GDM1 (cell line): ENCODE measurements around the gene PLA2G4D.

ENCODE experiments used
- DNase-seq: peaks from one replicate; lab custom pipeline; 2025; lab: John Stamatoyannopoulos, UW

PLA2G4D gene

DNA sequence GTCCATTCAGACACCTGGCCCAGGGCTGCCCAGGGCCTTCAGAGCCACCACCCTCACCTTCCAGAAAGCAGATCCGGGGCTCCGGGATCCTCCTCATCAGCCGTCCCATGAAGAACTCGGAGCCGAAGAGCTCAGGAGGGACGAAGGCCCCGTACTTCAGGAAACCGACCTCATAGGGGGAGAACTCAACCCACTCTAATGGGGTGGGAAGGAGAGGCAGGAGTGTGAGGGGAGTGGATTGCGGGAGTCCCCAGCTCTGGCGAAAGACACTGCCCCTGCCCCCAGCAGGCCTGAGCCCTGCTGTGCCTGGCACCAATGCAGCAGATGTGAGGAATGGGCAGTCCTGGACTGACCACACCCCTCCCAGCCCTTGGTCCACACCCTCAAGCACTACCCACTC, 22.6 kb downstream of the PLA2G4D start:
- DNase-seq, result no peak

DNA sequence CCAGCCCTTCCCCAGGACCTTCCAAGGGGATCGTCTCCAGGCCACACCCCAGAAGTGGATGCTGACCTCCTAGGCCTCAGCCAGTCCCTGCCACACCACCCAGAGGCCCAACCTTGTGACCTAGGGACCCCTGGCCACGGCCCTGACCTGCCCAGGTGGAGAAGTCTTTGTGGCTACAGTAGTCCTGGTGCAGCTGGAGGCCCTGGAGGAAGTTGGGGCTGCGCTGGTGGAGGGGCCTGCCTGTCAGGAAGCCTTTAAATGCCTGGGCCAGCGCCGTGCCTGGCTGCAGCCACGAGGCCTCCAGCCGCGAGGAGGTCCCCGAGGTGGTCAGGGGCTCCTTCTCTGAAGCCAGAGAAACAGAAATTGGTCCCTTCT, 23.4 kb downstream of the PLA2G4D start:
- DNase-seq, result no peak

- DNase-seq, result no peak
Measured at GRCh38 chr15:42070279-42070975, 23.9 kb downstream of the PLA2G4D start.

DNA sequence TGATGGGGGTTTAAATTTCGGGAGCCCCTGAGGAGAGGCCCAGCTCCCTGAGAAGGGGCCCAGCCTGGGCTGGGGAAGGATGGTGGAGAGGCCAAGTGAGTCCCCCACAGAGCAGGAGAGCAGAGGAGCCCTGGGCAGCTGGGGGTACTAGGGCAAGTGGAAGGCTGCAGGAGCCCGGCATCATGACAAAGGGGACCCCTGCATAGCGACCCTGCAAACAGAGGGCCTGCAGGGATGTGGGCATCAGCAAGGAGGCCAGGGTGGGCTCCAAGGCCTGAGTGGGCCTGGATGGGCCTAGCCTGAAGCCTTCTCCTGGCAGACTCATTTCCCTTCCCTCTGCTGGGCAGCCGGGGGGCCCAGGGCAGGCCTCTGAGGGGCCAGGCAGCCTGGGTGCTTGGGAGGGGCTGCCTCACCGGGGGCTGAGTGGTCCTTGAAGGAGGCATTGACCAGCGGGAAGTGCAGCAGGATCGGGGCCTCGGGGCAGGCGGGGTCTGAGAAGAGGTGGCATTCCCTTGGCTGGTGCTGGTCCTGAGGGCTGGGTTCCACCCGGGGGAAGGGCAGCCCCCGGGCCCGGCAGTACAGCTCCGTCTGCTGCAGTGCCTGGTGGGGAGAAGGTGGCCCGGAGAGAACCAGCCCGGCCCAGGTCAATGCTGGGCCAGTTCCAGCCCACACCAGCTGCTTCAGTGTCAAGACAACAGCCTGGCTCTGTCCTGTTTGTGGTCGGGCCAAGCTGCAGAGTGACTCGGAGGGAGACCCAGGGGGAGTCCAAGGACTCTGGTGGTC, 24.7 kb downstream of the PLA2G4D start:
- DNase-seq, result no peak

DNA sequence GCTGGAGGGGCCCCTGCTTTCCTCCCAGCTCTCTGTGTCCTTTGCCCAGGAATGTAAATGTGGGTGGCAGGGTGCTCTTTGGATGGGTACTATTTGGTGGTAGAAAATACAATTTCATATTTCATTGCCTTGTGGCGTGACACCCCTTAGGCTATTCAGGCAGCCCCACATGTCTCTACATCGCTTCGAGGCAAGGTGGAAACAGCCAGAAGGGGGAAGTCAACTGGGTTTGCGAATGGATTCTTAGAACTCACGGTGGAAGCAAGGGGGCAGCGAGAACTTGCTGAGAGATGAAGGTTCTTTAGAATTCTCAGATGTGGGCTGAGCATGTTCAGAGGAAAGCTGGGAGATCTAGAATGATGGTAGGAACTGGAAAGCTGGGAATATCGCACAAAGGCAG, 25.3 kb downstream of the PLA2G4D start:
- DNase-seq, result no peak

GRCh38 chr15:42068601-42069000, 25.8 kb downstream of the PLA2G4D start:
- DNase-seq, result no peak

GRCh38 chr15:42066764-42067415, 27.5 kb downstream of the PLA2G4D start:
- DNase-seq, result no peak

DNA sequence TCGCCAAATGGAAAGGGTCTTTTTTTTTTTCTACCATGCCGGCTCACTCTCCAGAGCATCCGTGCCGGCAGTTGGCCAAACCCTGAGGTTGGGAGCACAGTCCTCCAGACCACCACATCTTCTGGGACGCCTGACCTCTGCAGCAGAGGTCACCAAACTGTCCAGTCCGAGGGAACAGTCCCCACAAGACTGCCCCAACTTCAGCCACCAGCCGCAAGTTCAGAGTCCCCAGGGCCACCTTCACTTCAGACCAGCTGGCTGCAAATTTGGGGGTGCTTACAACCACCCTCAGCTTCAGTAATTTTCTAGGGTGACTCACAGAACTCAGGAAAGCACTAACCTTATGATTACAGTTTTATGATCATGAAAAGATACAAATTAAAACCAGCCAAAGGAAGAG, 28.9 kb downstream of the PLA2G4D start:
- DNase-seq, result no peak

- DNase-seq, result no peak
Measured at GRCh38 chr15:42065033-42065432, 29.3 kb downstream of the PLA2G4D start.

DNA sequence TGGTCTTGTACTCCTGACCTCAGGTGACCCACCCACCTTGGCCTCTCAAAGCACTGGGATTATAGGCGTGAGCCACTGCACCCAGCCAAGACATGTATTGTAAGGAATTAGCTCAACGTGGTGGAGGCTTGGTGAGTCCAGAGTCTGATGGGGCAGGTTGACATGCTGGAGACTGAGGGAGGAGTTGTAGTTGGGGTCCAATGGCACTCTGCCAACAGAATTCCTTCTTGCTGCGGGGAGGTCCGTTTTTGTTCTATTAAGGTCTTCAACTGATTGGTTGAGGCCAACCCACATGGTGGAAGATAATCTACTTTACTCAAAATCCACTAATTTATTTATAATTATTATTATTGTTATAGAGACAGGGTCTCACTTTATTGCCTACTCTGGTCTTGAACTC, 30.1 kb downstream of the PLA2G4D start:
- DNase-seq, result no peak

DNA sequence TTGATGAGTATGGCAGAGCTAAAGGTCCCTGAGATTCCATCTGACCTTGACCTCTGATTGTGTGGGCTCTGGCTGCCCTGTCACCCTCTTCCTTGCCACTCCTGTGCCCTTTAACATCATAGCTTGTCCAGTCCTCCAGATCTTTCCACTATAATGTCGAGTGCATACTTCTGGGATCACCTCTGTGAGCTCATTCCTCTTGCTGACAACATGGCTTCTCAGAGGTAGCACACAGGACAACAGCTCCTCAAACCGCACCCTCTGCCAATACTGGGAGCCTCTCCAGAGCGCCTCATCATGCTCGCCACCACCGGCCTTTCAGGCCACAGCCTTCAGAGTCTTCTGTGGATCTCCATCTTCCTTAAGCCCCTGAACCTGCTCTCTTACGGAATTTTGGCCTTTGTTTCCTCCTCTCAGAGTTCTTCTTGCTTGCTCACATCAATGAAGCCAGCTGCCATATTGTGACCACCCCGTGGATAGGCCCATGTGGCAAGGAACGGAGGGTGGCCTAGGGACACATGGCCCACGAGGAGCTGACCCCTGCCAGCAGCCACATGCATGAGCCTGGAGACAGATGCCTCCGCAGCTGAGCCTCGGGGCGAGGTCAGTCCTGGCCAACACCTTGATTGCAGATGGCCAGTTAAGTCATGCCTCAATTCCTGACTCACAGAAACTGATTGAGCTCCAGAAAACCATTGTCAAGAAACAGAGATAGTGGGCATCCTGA, 31.1 kb downstream of the PLA2G4D start:
- no peak for DNase-seq

GRCh38 chr15:42062284-42062806, 32.0 kb downstream of the PLA2G4D start:
- DNase-seq, result no peak

DNA sequence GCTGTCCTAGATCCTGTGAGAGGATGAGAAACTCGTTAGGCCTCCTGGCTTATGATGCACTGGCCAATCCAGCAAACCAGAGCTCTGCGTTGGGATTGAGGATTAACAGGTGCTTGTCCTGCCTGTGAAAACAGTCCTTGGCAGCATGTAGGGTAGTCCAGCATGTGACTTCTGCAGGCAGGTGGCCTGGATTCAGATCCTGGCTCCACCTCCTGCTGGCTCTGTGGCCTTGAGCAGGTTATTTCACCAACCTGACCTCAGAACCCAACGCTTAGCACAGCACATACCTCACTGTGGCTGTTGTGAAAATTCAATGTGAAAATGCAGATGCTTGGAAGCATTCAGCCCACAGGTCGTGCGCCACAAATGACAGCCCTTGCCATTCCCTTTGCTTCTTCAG, 33.6 kb downstream of the PLA2G4D start:
- no peak for DNase-seq

DNA sequence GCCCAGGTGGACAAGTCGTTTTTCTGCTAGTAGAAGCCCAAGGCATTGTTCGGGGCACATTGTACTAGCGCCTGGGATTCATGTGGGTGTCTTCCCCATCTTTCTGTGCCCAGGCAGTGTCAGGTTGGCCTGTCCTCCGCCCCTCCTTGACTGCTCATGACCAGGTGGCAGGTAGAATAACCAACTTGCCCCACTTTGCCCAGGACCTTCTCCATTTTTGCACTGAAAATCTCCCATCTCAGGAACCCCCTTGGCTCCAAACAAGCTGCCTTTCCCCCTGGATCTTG, 33.9 kb downstream of the PLA2G4D start:
- no peak for DNase-seq

- DNase-seq, result peak; percentile 13
Measured at GRCh38 chr15:42059661-42060476, 34.5 kb downstream of the PLA2G4D start.

- DNase-seq, result no peak
Measured at GRCh38 chr15:42058791-42059190, 35.6 kb downstream of the PLA2G4D start.

DNA sequence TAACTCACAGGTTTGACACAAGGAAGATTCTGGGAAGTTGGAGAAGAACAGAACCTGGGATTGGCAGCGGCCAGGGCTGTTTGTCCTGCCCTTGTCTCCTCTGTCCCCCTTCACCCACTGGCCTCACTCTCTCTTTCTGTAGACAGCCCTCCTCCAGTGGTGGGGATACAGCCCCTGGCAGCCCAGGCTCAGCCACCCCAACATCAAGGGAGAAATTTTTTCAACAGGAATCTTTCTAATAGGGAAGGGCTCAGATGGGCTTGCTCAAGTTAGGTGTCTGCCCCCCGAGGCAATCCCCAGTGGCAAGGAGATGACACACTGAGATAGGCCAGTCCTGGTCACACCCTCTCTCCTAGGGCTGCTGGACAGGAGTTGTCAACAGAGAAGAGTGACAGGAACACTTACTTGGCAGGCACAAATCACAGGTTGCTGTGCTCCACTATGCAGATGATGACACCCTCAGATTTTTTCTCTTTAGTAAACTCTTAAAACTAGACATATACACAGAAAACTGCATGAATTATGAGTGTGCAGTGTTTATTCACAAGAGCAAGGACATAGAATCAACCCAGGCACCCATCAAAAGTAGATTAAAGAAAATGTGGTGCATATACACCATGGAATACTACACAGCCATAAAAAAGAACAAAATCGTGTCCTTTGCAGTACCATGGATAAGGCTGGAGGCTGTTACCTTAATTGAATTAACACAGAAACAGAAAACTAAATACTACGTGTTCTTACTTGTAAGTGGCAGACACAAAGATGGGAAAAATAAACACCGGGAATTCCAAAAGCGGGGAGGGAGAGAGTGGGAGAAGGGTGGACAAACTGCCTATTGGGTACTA, 36.3 kb downstream of the PLA2G4D start:
- DNase-seq, result no peak

DNA sequence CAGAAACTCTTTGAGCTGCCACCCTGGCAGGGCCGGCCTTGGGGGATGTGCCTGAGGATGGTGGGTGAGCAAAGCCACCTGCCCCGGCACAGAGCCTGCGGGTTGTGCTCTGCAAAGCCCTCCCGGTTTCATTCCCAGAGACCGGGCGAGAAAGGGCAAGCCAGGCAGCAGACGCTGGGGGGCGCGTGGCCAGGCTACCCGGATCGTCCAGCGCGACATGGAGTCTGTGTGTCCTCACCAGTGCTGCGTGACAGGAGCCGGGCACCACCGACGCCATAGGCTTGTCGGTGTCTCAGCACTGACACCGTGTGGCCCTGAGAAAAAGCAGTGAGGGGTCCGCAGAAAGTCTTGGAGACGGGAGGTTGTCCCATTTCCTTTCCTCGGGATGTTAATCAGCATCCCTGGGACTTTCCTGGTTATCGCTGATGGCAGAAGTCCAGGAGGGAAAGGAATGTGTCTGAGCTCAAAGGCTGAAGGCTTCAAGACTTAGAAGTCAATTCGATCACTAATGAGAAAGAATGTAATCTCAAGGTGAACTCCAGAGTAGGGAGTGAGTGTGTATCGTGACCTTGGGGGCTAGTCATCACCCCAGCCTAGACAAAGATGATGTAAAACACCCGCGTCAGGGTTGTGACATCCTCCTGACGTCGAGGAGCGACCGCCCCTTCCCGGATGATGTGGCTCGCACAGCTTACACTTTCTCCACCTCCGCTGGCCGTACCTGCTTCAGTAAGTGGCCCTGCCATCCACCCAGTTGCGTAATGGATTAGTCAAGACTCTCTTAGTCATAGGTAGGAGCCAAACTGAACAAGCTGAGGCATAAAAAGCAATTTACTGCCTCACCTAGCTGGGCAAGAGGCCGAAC, 37.2 kb downstream of the PLA2G4D start:
- no peak for DNase-seq

GRCh38 chr15:42053914-42054313, 40.4 kb downstream of the PLA2G4D start:
- DNase-seq, result no peak

- DNase-seq, result no peak
Measured at GRCh38 chr15:42053010-42053409, 41.4 kb downstream of the PLA2G4D start.
